Fibroblast of lung (primary cell): Measurements from ENCODE around the gene TIMM13. TPM values are rescaled to one million over a fixed set of nuclear protein-coding genes. Genes with fewer than 3 reads are reported as not detected.
"Not testable (repeated sequence)": the region's sequence is repeated elsewhere in the genome, so short reads cannot be mapped to it uniquely, and the experiment has no call there.

Source experiments
- DNase-seq, 2 donors: peaks; one replicate each; pipeline versions ENCODE4 v3.0.0 to v3.0.0-alpha.2; 2010; ENCODE audit warnings: low read depth in 2 of 2
- H2AFZ ChIP-seq: 2 replicates; pipeline ENCODE4 v1.5.1; 2012; ENCODE audit warnings: low read length, control low read depth, inconsistent platforms
- H3K27ac ChIP-seq: 2 replicates; pipeline ENCODE4 v1.5.1; 2011; ENCODE audit warnings: low read length, control low read depth; ENCODE audit not compliant: insufficient read depth
- H3K27me3 ChIP-seq: 2 replicates; pipeline ENCODE4 v1.5.1; 2011; ENCODE audit warnings: mild to moderate bottlenecking, low read length; ENCODE audit not compliant: control insufficient read depth, insufficient read depth
- H3K36me3 ChIP-seq: 2 replicates; pipeline ENCODE4 v1.5.1; 2011; ENCODE audit warnings: low read length; ENCODE audit not compliant: control insufficient read depth, insufficient read depth
- H3K4me1 ChIP-seq: 2 replicates; pipeline ENCODE4 v1.5.1; 2011; ENCODE audit warnings: low read length; ENCODE audit not compliant: control insufficient read depth, insufficient read depth; ENCODE audit errors: extremely low read depth
- H3K4me2 ChIP-seq: 2 replicates; pipeline ENCODE4 v1.5.1; 2011; ENCODE audit warnings: low read length, control low read depth; ENCODE audit not compliant: insufficient read depth; ENCODE audit errors: extremely low read depth
- H3K4me3 ChIP-seq, 4 experiments: fragments of 200-600 bp in 1 of 4; sonication (generic) in 1 of 4; replicated peaks in 1 of 4; 2 replicates each; pipeline ENCODE4 v1.5.1; 2011 to 2016; ENCODE audit warnings: low read length in 4 of 4, low read depth in 3 of 4, mild to moderate bottlenecking in 3 of 4, control low read depth in 2 of 4, inconsistent platforms in 1 of 4, mixed read lengths in 1 of 4; ENCODE audit not compliant: insufficient read depth in 1 of 4; ENCODE audit errors: control extremely low read depth in 1 of 4
- H3K79me2 ChIP-seq: 2 replicates; pipeline ENCODE4 v1.5.1; 2012; ENCODE audit warnings: mild to moderate bottlenecking, low read length, inconsistent platforms; ENCODE audit not compliant: control insufficient read depth, insufficient read depth
- H3K9ac ChIP-seq: 2 replicates; pipeline ENCODE4 v1.5.1; 2011; ENCODE audit warnings: mild to moderate bottlenecking, low read length, control low read depth; ENCODE audit not compliant: insufficient read depth
- H3K9me3 ChIP-seq: 2 replicates; pipeline ENCODE4 v1.5.1; 2012; ENCODE audit warnings: low read depth, low read length; ENCODE audit not compliant: control insufficient read depth, insufficient read depth
- H4K20me1 ChIP-seq: 2 replicates; pipeline ENCODE4 v1.5.1; 2011; ENCODE audit warnings: low read length; ENCODE audit not compliant: control insufficient read depth, insufficient read depth; ENCODE audit errors: extremely low read depth
- EZH2 ChIP-seq: IDR thresholded peaks from 2 replicates; pipeline ENCODE4 v1.5.1; 2012; ENCODE audit warnings: low read length, control low read depth, mild to moderate bottlenecking; ENCODE audit errors: missing control alignments
- polyA plus RNA-seq, 2 donors: library from polyadenylated mRNA; depleted of rRNA in 1 of 2; stranded (reverse) in 1 of 2; unstranded in 1 of 2; fragments of >200 nt; gene quantifications; 2 replicates each; pipeline ENCODE4 v1.2.1, GENCODE V29; 2011 to 2012; ENCODE audit warnings: missing spikeins in 1 of 2
- total RNA-seq: library from RNA; depleted of rRNA; stranded (reverse); fragments of >200 nt; gene quantifications from 2 replicates; pipeline ENCODE4 v1.2.1, GENCODE V29; 2014
- TF ChIP-seq, protein P1 (sequence below), 2 donors: IDR thresholded peaks in 1 of 2; conservative IDR thresholded peaks in 1 of 2; 1 replicate in 1 of 2; 2 replicates in 1 of 2; pipeline ENCODE4 v1.5.1; 2011 to 2012; ENCODE audit warnings: low read length in 2 of 2, control low read depth in 1 of 2, inconsistent platforms in 1 of 2, low read depth in 1 of 2, mild to moderate bottlenecking in 1 of 2

Gene TIMM13
- total and polyA plus RNA-seq, 2 donors (not counting 1 experiment from before 2014, with no cell fraction given) = 14.1 to 27.6 TPM

DNA sequence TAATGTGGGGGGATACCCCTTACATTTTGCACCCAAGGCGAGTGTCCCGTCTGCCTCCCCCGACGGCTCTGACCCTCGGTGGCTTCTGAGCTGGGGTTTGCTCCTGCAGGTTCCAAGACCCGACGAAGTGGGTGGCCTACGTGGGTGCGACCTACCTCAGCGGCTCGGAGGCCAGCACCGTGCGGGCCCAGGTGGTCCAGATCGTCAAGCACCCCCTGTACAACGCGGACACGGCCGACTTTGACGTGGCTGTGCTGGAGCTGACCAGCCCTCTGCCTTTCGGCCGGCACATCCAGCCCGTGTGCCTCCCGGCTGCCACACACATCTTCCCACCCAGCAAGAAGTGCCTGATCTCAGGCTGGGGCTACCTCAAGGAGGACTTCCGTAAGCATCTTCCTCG is 19.1 kb downstream of the TIMM13 start:
- Histone ChIP-seq H3K79me2 (no peaks in the 10 kb centered on the region), H3K9me3 (no peaks in the 10 kb centered on the region), H3K27ac (no peak overlapping the region), H3K4me1 (no peaks in the 10 kb centered on the region), H3K27me3 (no peaks in the 10 kb centered on the region), H3K4me2 (no peak overlapping the region), H3K9ac (no peak overlapping the region), H3K4me3 (no peak overlapping the region), H4K20me1 (no peaks in the 10 kb centered on the region), H2AFZ (no peak overlapping the region), H3K36me3 (no peaks in the 10 kb centered on the region)
- TF ChIP-seq, protein P1, sequence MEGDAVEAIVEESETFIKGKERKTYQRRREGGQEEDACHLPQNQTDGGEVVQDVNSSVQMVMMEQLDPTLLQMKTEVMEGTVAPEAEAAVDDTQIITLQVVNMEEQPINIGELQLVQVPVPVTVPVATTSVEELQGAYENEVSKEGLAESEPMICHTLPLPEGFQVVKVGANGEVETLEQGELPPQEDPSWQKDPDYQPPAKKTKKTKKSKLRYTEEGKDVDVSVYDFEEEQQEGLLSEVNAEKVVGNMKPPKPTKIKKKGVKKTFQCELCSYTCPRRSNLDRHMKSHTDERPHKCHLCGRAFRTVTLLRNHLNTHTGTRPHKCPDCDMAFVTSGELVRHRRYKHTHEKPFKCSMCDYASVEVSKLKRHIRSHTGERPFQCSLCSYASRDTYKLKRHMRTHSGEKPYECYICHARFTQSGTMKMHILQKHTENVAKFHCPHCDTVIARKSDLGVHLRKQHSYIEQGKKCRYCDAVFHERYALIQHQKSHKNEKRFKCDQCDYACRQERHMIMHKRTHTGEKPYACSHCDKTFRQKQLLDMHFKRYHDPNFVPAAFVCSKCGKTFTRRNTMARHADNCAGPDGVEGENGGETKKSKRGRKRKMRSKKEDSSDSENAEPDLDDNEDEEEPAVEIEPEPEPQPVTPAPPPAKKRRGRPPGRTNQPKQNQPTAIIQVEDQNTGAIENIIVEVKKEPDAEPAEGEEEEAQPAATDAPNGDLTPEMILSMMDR (conservative IDR thresholded peaks at IDR 0.05 in 1 of 2, IDR thresholded peaks at IDR 0.05 in 1 of 2; ENCODE audit: low read depth in 1 of 2, low read length in 2 of 2) = no peak
- TF ChIP-seq EZH2 = no peak
- no peak for DNase-seq

DNA sequence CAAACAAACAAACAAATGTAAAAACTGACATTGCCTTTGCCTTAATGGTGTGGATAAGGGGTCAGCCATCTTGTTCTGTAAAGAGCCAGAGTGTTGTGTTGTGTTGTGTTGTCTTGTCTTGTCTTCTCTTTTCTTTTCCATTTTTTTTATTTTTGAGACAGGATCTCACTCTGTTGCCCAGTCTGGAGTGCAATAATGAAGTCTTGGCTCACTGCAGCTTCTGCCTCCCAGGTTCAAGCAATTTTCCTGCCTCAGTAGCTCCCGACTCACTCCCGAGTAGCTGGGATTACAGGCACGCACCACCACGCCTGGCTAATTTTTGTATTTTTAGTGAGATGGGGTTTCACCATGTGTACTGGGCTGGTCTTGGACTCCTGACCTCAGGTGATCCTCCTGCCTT is 27.8 kb downstream of the TIMM13 start:
- Histone ChIP-seq H3K4me3 (no peak overlapping the region), H3K79me2 (no peaks in the 10 kb centered on the region), H2AFZ (no peak overlapping the region), H3K4me1 (no peaks in the 10 kb centered on the region), H3K9me3 (no peaks in the 10 kb centered on the region), H4K20me1 (no peaks in the 10 kb centered on the region), H3K36me3 (no peaks in the 10 kb centered on the region), H3K27ac (no peak overlapping the region), H3K27me3 (no peaks in the 10 kb centered on the region), H3K9ac (no peak overlapping the region), H3K4me2 (no peak overlapping the region)
- no peak for TF ChIP-seq EZH2
- TF ChIP-seq, protein P1 (conservative IDR thresholded peaks at IDR 0.05 in 1 of 2, IDR thresholded peaks at IDR 0.05 in 1 of 2; ENCODE audit: low read depth in 1 of 2, low read length in 2 of 2) = no peak
- no peak for DNase-seq

DNA sequence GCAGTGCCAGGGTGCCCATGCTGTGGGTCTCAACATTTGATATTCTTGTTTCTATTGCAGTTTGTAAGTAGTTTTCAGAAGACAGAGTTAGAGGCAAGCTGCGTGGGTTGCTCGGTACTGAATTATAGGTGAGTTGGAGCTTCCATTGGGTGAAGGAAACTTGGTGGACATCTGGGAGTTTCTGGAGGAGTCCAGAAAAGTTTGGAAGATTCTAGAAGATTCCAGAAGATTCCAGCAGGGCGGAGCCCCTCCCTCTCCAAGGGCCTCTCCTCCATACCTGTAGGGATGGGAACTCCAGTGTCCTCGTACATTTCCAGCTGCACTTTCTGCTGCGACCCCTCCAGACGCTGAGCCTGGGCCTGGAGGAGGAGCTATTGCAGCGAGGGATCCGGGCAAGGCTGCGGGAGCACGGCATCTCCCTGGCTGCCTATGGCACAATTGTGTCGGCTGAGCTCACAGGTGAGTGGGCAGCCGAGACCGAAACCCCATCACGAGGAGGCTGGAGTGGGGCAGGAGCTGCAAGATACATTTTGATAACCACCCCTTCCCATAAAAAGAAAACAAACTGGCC is 28.6 kb downstream of the TIMM13 start:
- Histone ChIP-seq H3K4me2 (no peak overlapping the region), H3K27ac (no peak overlapping the region), H3K9ac (no peak overlapping the region), H3K4me3 (no peak overlapping the region), H3K27me3 (no peaks in the 10 kb centered on the region), H3K79me2 (no peaks in the 10 kb centered on the region), H3K4me1 (no peaks in the 10 kb centered on the region), H3K36me3 (no peaks in the 10 kb centered on the region), H2AFZ (no peak overlapping the region), H4K20me1 (no peaks in the 10 kb centered on the region), H3K9me3 (no peaks in the 10 kb centered on the region)
- TF ChIP-seq, protein P1 (conservative IDR thresholded peaks at IDR 0.05 in 1 of 2, IDR thresholded peaks at IDR 0.05 in 1 of 2; ENCODE audit: low read depth in 1 of 2, low read length in 2 of 2) = no peak
- TF ChIP-seq EZH2 = no peak
- DNase-seq = no peak

DNA sequence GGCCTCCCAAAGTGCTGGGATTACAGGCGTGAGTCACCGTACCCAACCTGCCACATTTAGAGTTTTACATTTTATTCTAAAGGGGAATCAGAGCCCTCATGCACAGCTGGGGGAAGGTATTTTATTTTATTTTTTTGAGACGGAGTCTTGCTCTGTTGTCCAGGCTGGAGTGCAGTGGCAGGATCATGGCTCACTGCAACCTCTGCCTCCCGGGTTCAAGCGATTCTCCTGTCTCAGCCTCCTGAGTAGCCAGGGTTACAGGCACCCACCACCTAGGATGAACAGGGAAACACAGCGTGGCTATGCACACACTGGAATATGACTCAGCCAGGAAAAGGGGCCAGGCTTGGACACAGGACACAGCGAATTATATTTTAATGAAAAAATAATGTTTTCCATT is 30.2 kb downstream of the TIMM13 start:
- H3K36me3 ChIP-seq, DNase-seq, H3K4me3 ChIP-seq, H3K9ac ChIP-seq, H3K27me3 ChIP-seq, H3K4me2 ChIP-seq, H3K27ac ChIP-seq, H4K20me1 ChIP-seq, H3K79me2 ChIP-seq, H3K4me1 ChIP-seq, H3K9me3 ChIP-seq, H2AFZ ChIP-seq: not testable (repeated sequence)

GRCh38 chr19:2395293-2395829 is 32.0 kb downstream of the TIMM13 start:
- not testable (repeated sequence) for H3K79me2 ChIP-seq, H3K4me3 ChIP-seq, H3K9me3 ChIP-seq, H2AFZ ChIP-seq, H3K27me3 ChIP-seq, H3K27ac ChIP-seq, H3K4me2 ChIP-seq, H3K4me1 ChIP-seq, DNase-seq, H4K20me1 ChIP-seq, H3K36me3 ChIP-seq, H3K9ac ChIP-seq
